GM13976 (cell line): ENCODE results near the gene GPR161.

Experiments
- DNase-seq: peaks from one replicate; pipeline ENCODE4 v3.0.0; 2012; ENCODE audit warnings: low spot score
- CTCF ChIP-seq: IDR thresholded peaks from 2 replicates; pipeline ENCODE4 v1.5.1; 2012; ENCODE audit warnings: borderline replicate concordance, mild to moderate bottlenecking; ENCODE audit not compliant: insufficient read depth; ENCODE audit errors: extremely low read depth, missing control alignments, control extremely low read depth
- in situ Hi-C: fragments of 300-500 bp; cut with MboI; formaldehyde crosslinking; loops from one replicate; pipeline ENCODE4 v1.12.0; 2022; ENCODE audit warnings: low sequenced_read_pairs, mixed read lengths, inconsistent platforms; ENCODE audit not compliant: unreplicated experiment

The GPR161 gene

GRCh38 chr1:168084396-168085231, 52.1 kb downstream of the GPR161 start:
- DNase-seq = peak; percentile 83
- peak; percentile 69 for TF ChIP-seq CTCF

DNA sequence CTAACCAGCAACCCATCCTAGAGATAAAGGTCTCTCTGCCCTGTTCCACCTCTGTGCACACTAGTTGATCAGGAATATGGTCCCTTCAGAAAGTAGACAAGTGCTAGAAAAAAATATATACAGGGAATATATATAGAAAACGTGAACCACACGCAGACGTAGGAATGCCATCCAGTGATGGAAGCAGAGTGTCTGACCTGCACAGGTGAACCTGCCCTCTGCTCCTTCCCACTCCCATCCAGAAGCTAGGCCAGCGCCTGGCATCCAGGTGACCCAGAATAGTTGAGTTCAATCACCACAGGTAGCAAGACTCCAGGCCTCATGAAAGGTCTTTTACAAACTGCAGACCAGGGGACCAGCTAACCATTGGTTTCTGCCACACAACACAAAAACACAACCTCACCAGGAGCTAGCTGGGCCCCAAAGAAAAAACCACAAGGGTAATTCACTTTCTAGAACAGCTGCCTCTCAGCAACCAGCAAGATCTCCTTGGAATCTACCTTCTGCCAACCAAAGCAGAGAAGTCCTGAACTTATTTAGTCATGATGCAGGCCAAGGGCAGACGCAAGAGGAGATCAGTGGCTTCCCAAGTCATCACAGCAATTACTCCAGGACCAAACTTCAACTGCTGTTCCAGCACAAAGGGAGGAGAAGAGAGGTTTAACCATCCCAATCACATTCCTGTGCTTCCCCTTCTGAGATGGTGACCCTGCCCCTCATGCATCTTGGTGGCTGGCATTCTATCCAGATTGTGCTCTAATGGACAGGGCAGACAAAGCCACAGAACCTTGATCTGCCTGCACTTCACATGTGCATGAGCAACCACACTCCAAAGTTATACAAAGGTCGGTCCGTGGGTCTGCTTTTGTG, 53.0 kb downstream of the GPR161 start:
- no peak for TF ChIP-seq CTCF
- no peak for DNase-seq
- in situ Hi-C loops = no loop called here

More at GRCh38 chr1:168084396-168085231, 52.1 kb downstream of the GPR161 start:
- in situ Hi-C loops = no loop called here

DNA sequence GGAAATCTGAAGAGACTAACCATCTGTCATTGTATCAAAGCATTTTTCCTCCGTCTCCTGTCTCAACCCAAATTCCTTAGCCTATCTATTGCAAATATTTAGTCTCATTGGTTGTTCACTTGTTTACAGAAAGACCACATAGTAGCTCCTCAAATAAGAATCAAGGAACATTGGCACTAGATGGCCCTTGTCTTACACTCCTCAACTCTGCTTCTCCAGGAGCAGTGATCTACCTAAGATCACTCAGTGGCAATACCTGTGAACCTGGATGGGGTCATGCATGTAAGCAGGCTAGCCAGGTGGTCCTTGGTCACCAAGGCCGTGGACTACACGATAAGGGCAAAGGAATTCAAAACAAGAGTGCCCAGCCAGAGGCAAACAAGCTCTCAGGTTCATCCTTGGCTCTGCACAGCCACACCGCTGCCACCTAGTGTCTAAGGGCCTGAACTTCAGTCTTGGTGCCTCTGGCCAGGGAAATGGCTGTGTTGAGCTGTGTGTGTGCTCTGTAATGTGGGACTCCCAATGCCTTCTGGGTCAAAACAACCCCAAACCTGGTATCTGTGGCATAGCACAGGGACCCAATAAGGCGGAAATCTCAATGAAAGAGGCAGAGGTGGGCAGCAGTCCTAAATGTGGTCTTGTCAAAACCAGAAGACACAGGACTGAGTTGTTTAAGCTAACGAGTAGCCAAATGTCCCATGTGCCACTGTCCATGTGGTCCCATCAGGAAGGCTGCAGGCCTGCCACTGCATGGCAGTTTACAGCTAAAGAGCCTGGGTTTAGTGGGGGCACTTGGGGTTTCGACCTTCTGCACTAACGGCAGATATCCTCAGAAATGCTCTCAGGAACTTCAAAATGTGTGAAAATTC, 54.5 kb downstream of the GPR161 start:
- peak; percentile 80 for DNase-seq
- TF ChIP-seq CTCF = peak; percentile 92

DNA sequence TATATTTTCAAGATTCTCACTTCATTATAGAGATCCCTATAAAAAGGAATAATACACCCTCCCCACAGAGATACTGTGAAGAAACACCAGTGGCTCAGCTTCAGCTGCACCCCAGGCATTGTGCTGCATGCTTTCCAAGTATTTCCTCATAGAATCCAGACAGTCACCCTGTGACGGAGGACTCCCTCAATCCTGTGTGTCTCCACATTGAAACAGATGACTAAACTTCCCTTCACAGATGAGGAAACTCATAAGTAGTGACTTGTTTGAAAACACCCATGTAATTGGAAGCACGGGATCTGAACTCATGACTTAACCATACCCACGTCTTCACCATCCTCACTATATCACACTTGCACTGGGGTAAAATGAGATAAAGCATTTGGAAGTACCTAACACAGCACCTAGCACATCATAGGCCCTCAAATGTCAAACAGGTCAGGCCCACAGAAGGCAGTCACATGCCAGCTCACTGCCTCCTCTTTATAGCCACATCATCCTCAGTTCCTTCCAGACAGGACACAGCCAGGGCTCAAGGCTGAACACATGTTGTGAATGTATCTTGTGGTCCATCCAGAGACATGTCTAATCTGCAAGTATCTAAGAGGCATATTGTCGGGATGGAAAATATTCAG, 55.2 kb downstream of the GPR161 start:
- TF ChIP-seq CTCF = no peak
- no peak for DNase-seq
- in situ Hi-C loops = no loop called here

More for the DNA sequence above, 54.5 kb downstream of the GPR161 start:
- in situ Hi-C loops = no loop called here

- in situ Hi-C loops = no loop called here
- TF ChIP-seq CTCF = no peak
- no peak for DNase-seq
Observed at GRCh38 chr1:168079761-168080160, 57.0 kb downstream of the GPR161 start.

- TF ChIP-seq CTCF = no peak
- in situ Hi-C loops = no loop called here
- no peak for DNase-seq
Observed at GRCh38 chr1:168069384-168069783, 67.3 kb downstream of the GPR161 start.
